Neural crest cell (in vitro differentiated cells): ENCODE data around the gene SLC2A3. TPM values are rescaled to one million over a fixed set of nuclear protein-coding genes. Genes with fewer than 3 reads are reported as not detected.

Experiments
- DNase-seq: peaks from one replicate; pipeline ENCODE4 v3.0.0; 2021; ENCODE audit warnings: low read depth, mixed read lengths, low spot score
- H3K27ac Mint-ChIP-seq: one replicate; pipeline ENCODE4 v1.8.0; 2021; ENCODE audit warnings: mild to moderate bottlenecking, mixed read lengths; ENCODE audit not compliant: unreplicated experiment
- H3K27me3 Mint-ChIP-seq: 2 replicates; pipeline ENCODE4 v1.8.0; 2021; ENCODE audit warnings: low read depth, mild to moderate bottlenecking, mixed read lengths
- H3K36me3 Mint-ChIP-seq: 2 replicates; pipeline ENCODE4 v1.8.0; 2021; ENCODE audit warnings: low read depth, mild to moderate bottlenecking, mixed read lengths
- H3K4me1 Mint-ChIP-seq: 2 replicates; pipeline ENCODE4 v1.8.0; 2021; ENCODE audit warnings: mixed read lengths
- H3K4me3 Mint-ChIP-seq: one replicate; pipeline ENCODE4 v1.8.0; 2021; ENCODE audit warnings: mild to moderate bottlenecking, mixed read lengths
- H3K9me3 Mint-ChIP-seq: 2 replicates; pipeline ENCODE4 v1.8.0; 2021; ENCODE audit warnings: mixed read lengths
- CTCF ChIP-seq: fragments of 200-600 bp; sonication (generic); conservative IDR thresholded peaks from 2 replicates; pipeline ENCODE4 v1.5.0; 2021; ENCODE audit warnings: antibody characterized with exemption, mild to moderate bottlenecking
- total RNA-seq: library from RNA; stranded (reverse); gene quantifications from 2 replicates; pipeline ENCODE4 v1.2.1, GENCODE V29; 2021

SLC2A3 gene
- total RNA-seq, 1 donor from 2014 or later: 50.6 TPM

- H3K9me3 Mint-ChIP-seq: peaks cover 9% of the 10 kb centered on the region
- TF ChIP-seq CTCF: no peak
- no peak overlapping the region for H3K4me3 Mint-ChIP-seq
- no peak overlapping the region for H3K27ac Mint-ChIP-seq
- no peaks in the 10 kb centered on the region for H3K36me3 Mint-ChIP-seq
- H3K27me3 Mint-ChIP-seq: no peaks in the 10 kb centered on the region
- peaks cover 3% of the 10 kb centered on the region for H3K4me1 Mint-ChIP-seq
- DNase-seq: no peak
Measured at GRCh38 chr12:7877420-7877819, 58.6 kb downstream of the SLC2A3 start.

- no peak for DNase-seq
- Mint-ChIP-seq H3K36me3 (no peaks in the 10 kb centered on the region), H3K27ac (no peak within 1 kb of the TSS), H3K9me3 (peaks cover 8% of the 10 kb centered on the region), H3K27me3 (no peaks in the 10 kb centered on the region), H3K4me1 (no peaks in the 10 kb centered on the region), H3K4me3 (no peak within 1 kb of the TSS)
- TF ChIP-seq CTCF: no peak
Measured at GRCh38 chr12:7872566-7873319, 63.2 kb downstream of the SLC2A3 start, which contains the start of gene SLC2A14. TSS of gene SLC2A14 (minus strand) at chr12:7872915. CDS start at chr12:7869880, 3,035 bp downstream.

GRCh38 chr12:7870335-7870734, 65.7 kb downstream of the SLC2A3 start:
- H3K4me1 Mint-ChIP-seq: no peaks in the 10 kb centered on the region

More at GRCh38 chr12:7870335-7870734, 65.7 kb downstream of the SLC2A3 start:
- H3K27ac Mint-ChIP-seq: no peak overlapping the region
- H3K27me3 Mint-ChIP-seq: no peaks in the 10 kb centered on the region
- no peaks in the 10 kb centered on the region for H3K36me3 Mint-ChIP-seq
- no peak for DNase-seq
- peaks cover 8% of the 10 kb centered on the region for H3K9me3 Mint-ChIP-seq
- TF ChIP-seq CTCF: no peak
- H3K4me3 Mint-ChIP-seq: no peak overlapping the region

Other genes with a start within 250 kb of the SLC2A3 start
- gene GDF3, start 240.4 kb downstream of the SLC2A3 start, total RNA-seq: not detected in 2 replicates
- not detected in 2 replicates for gene DPPA3, start 224.8 kb downstream of the SLC2A3 start, total RNA-seq
- not detected in 2 replicates for gene CLEC4C, start 188.8 kb downstream of the SLC2A3 start, total RNA-seq
- gene NANOGNB, start 171.0 kb downstream of the SLC2A3 start, total RNA-seq: not detected in 2 replicates
- 0.05 TPM in 1 of 2 replicates, not detected in the other for gene NANOG, start 146.8 kb downstream of the SLC2A3 start, total RNA-seq
- gene SLC2A14, start 63.3 kb downstream of the SLC2A3 start, total RNA-seq: 1.8 and 2.0 TPM in 2 replicates
- 14.1 and 15.4 TPM in 2 replicates for gene FOXJ2, start 96.5 kb upstream of the SLC2A3 start, total RNA-seq
- not detected in 2 replicates for gene C3AR1, start 130.2 kb upstream of the SLC2A3 start, total RNA-seq
- 25.7 and 27.3 TPM in 2 replicates for gene NECAP1, start 146.1 kb upstream of the SLC2A3 start, total RNA-seq
- not detected in 2 replicates for gene CLEC4A, start 187.4 kb upstream of the SLC2A3 start, total RNA-seq
- not detected in 2 replicates for gene ZNF705A, start 220.8 kb upstream of the SLC2A3 start, total RNA-seq